Posterior vena cava (tissue), 2 donors: ENCODE results near the gene FAF1. TPM values are rescaled to one million over a fixed set of nuclear protein-coding genes. Genes with fewer than 3 reads are reported as not detected.
"Not testable (repeated sequence)": the region's sequence is repeated elsewhere in the genome, so short reads cannot be mapped to it uniquely, and the experiment has no call there.

Experiments used
- DNase-seq: peaks from one replicate; pipeline ENCODE4 v3.0.0-alpha.2; 2020; ENCODE audit warnings: low spot score
- intact Hi-C, 2 donors: fragments of 100-400 bp; cut with DNase I; formaldehyde crosslinking; loops; one replicate each; pipeline versions ENCODE4 v1.14.1 to v1.14.2; 2022 to 2023
- total RNA-seq, 2 donors: library from RNA; stranded (reverse); fragmentation: NEBNext Ultra II Directional; extraction: Animal tissue kit (Norgen Biotek cat#: 25700); gene quantifications; one replicate each; pipeline ENCODE4 v1.2.1, GENCODE V29; 2021
- donor health status: DM: yes; HTN: yes; CAD: no.
- donor health status: DM: yes; HTN: yes; CAD: no.

The FAF1 gene
- total RNA-seq, 2 donors from 2014 or later = 55.3 to 64.2 TPM

GRCh38 chr1:50739125-50739524 lies 220.9 kb downstream of the FAF1 start:
- no peak for DNase-seq
- intact Hi-C loops = no loop called here

DNA sequence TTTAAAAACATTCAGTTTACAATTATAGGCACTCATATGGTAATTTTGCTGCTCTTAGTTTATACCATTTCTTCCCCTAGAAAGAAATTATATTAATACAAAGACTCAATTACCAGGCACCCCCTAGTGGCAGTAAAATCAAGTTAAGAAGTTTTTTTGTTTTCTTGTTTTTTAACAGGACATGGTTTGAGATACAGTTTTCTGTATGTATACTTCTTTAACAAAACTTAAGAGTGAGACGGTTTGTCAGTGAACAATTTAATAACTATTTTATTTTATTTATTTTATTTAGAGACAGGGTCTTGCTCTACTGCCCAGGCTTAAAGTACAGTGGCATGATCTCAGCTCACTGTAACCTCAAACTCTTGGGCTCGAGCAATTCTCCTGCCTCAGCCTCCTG lies 224.6 kb downstream of the FAF1 start:
- no peak for DNase-seq
- intact Hi-C loops = no loop called here

DNA sequence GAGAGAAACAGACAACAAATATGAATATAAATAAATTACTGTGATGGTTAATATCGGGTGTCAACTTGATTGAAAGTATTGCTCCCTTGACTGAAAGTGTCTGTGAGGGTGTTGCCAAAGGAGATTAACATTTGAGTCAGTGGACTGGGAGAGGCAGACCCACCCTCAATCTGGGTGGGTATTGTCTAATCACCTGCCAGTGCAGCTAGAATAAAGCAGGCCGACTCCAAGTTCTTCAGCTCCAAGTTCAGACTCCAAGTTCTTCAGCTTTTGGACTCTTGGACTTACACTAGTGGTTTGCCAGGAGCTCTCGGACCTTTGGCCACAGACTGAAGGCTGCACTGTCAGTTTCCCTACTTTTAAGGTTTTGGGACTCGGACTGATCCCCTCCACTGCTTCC lies 232.5 kb downstream of the FAF1 start:
- DNase-seq, intact Hi-C loops: not testable (repeated sequence)

- no peak for DNase-seq
- intact Hi-C loops = no loop called here
Observed at GRCh38 chr1:50724626-50725286, 235.3 kb downstream of the FAF1 start.

- DNase-seq = no peak
- intact Hi-C loops = no loop called here
Observed at GRCh38 chr1:50720457-50721053, 239.5 kb downstream of the FAF1 start.

DNA sequence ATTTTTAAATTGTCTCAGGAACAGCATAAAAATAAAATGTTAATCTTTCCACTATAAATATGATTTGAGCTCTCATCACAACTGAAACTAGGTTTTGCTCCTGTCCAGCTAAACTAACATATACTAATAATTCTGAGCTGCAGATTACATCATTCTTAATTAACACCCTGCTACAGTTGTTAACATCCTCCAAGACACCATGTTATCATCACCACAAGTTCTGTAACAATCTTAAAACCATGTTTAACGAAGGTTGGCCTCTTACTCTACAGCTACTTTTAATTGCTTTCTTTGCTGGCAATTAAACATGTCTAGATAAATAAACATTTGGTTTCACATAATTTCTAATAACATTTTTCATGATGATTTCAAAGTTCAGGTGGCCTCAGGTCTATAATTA lies 240.9 kb downstream of the FAF1 start:
- intact Hi-C loops = no loop called here
- no peak for DNase-seq

DNA sequence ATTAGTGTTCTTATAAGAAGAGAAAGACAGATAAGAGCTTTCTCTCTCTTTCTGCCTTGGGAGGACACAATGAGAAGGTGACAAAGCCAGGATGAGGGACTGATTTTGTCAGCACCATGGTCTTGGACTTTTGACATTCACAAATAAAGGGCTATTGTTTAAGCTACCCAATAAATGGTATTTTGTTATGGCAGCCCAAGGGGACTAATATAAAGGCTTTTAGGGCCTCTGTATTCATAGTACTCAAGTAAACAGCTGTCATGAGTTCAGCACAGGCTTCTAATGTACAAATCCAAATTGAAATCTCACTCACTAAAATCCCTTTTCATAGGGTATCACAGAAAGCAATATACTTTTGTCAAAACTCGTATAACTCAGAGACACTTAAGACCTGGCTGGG lies 242.7 kb downstream of the FAF1 start:
- intact Hi-C loops = no loop called here
- DNase-seq = no peak

GRCh38 chr1:50716455-50716854 lies 243.6 kb downstream of the FAF1 start:
- DNase-seq, intact Hi-C loops: not testable (repeated sequence)

DNA sequence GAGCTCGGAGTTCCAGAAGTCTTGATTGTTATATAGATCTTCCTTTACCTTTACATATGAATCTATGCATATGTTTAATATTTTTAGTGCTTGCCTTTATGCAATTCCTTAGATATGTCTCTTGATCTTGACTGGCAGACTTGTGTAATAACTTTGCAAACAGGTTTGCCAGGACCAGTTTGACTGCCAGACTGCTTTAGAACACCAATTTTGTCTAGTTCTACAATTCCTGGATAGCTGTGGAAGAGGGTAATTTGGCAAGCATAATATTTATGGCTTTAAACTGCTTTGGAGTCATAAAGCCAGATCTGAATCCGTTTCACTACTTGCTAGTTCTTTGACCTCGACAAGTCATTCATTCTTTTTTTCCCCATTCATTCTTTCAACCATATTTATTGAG lies 250.0 kb downstream of the FAF1 start:
- intact Hi-C loops = no loop called here
- no peak for DNase-seq

GRCh38 chr1:50707824-50708223 lies 252.2 kb downstream of the FAF1 start:
- intact Hi-C loops = loop anchor here in 1 of 2 donors (10.0 kb wide), 1 partner anchor 343 kb away; no protein-coding TSS in a partner anchor
- no peak for DNase-seq

DNA sequence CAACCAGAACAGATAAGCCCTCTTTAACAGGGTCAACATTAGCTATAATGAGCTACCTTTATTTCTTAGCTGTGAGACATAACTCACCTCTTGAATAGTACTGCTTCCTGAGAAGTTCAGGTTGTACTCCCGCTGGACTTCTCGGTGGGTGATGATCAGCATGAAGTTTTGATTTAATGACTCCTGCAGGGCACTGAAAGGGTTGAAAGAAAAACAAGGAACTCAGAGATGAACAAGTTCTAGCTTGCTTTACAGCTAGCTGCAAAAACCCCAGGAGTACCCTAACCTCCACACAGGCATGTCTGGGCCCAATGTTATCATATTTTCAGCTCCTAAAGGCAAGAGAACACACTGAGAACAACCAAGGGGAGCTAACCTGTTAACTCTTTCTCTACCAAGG lies 254.4 kb downstream of the FAF1 start:
- no peak for DNase-seq
- intact Hi-C loops = loop anchor here in 1 of 2 donors (10.0 kb wide), 1 partner anchor 341 kb away; no protein-coding TSS in a partner anchor

DNA sequence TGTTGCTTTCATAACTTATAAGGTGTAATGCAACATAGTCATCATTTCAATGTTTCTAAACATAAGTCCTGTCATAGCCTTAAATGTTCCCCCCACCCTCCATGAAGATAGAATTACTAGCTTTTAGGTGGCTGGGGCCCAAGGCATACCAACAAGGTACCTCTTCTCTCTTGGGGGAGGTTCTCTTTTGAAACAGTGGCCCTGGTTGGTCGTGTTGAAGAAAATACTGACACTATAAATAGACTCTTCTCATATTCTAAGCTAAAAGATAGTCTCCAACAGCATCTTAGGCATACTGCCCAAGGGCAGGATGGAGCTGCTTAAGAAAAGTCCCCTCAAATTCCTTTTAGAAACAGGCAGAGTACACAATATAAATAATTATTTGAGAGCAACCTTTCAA lies 255.0 kb downstream of the FAF1 start:
- intact Hi-C loops = loop anchor here in 1 of 2 donors (10.0 kb wide), 1 partner anchor 340 kb away; no protein-coding TSS in a partner anchor
- no peak for DNase-seq

DNA sequence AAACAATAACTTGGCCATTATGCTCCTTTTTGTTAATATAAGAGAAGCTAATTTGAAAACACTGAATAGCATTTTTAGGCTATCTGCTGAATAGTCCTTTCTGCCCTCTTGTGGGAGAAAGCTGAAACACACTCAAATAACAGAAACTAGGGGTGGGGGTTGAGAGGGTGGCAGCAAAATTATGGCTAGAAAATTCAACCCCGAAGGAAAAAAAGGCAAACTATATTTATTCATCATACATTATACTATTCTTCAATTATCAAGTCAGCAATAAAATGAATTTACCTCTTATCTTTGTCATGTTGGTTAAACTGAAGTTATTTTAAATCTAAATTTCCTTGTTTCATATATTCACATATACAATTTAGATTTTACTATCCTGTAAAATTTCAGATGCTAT lies 255.9 kb downstream of the FAF1 start:
- intact Hi-C loops = loop anchor here in 1 of 2 donors (10.0 kb wide), 1 partner anchor 339 kb away; no protein-coding TSS in a partner anchor
- DNase-seq = no peak

DNA sequence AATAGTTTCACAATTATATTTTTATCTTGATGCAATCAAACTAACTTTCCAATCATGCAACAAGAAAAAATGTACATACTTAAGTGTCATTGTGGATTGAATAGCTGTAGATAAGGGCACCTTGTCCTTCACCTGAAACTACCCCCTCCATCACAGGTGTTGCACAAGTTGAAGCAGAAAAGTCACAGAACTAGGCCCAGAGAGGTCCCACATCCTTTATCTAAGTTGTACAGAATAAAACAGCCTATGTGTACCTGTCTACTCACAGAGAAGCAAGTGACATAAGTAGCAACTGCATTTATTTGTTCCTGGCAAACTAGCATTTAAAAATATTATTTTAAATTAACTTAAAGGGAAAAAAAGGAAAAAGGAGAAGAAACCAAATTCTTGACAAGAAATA lies 256.8 kb downstream of the FAF1 start:
- DNase-seq = no peak
- intact Hi-C loops = loop anchor here in 1 of 2 donors (10.0 kb wide), 1 partner anchor 338 kb away; no protein-coding TSS in a partner anchor

- DNase-seq = no peak
- intact Hi-C loops = loop anchor here in 1 of 2 donors (10.0 kb wide), 1 partner anchor 338 kb away; no protein-coding TSS in a partner anchor
Observed at GRCh38 chr1:50702395-50702794, 257.7 kb downstream of the FAF1 start.

- DNase-seq = no peak
- intact Hi-C loops = loop anchor here in 1 of 2 donors (10.0 kb wide), 1 partner anchor 337 kb away; no protein-coding TSS in a partner anchor
Observed at GRCh38 chr1:50701706-50702317, 258.3 kb downstream of the FAF1 start.

GRCh38 chr1:50700621-50701020 lies 259.4 kb downstream of the FAF1 start:
- intact Hi-C loops = loop anchor here in 1 of 2 donors (10.0 kb wide), 1 partner anchor 336 kb away; no protein-coding TSS in a partner anchor
- no peak for DNase-seq

GRCh38 chr1:50700214-50700613 lies 259.9 kb downstream of the FAF1 start:
- intact Hi-C loops = loop anchor here in 1 of 2 donors (10.0 kb wide), 1 partner anchor 335 kb away; no protein-coding TSS in a partner anchor

DNA sequence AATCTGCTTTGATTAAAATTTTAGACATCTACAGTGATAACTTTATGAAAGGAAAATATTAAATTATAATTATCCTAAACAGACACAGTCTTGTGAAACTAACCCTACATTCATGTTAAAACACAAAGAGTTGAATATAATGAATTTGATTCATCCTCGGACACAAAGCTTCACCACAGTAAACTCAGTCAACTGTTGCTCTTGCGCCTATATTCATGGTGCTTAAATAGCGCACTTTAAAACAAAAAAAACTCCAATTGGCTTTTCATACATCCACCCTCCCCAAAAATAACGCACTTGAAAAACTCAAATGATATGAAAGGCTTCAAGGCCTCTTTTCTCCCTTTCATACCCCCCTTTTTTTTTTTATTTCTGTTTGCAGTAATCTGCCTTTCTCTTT lies 260.3 kb downstream of the FAF1 start:
- intact Hi-C loops = loop anchor here in 1 of 2 donors (10.0 kb wide), 1 partner anchor 335 kb away; no protein-coding TSS in a partner anchor
- DNase-seq = no peak

More at GRCh38 chr1:50700214-50700613, 259.9 kb downstream of the FAF1 start:
- DNase-seq = no peak
